BLaER1 (cell line): ENCODE results near the gene STS.

Experiments used
- H3K27ac ChIP-seq: shearing (Covaris generic); formaldehyde crosslinking; 2 replicates; pipeline ENCODE4 v1.8.1; 2022
- H3K27me3 ChIP-seq: shearing (Covaris generic); formaldehyde crosslinking; 2 replicates; pipeline ENCODE4 v1.8.1; 2022
- H3K36me3 ChIP-seq: shearing (Covaris generic); formaldehyde crosslinking; 2 replicates; pipeline ENCODE4 v1.8.1; 2022
- H3K4me1 ChIP-seq: shearing (Covaris generic); formaldehyde crosslinking; 2 replicates; pipeline ENCODE4 v1.8.1; 2022
- H3K4me2 ChIP-seq: shearing (Covaris generic); formaldehyde crosslinking; 2 replicates; pipeline ENCODE4 v1.8.1; 2022
- H3K4me3 ChIP-seq: shearing (Covaris generic); formaldehyde crosslinking; 2 replicates; pipeline ENCODE4 v1.8.1; 2022
- H3K9ac ChIP-seq: shearing (Covaris generic); formaldehyde crosslinking; 2 replicates; pipeline ENCODE4 v1.8.1; 2022
- H3K9me3 ChIP-seq: shearing (Covaris generic); formaldehyde crosslinking; 2 replicates; pipeline ENCODE4 v1.8.1; 2022
- H4K20me1 ChIP-seq: shearing (Covaris generic); formaldehyde crosslinking; 2 replicates; pipeline ENCODE4 v1.8.1; 2022
- Cebpa-rat ChIP-seq: shearing (Covaris generic); IDR thresholded peaks from 2 replicates; pipeline ENCODE4 v1.8.1; 2022

Gene STS

GRCh38 chrX:7147413-7147977 is at the start of gene STS:
Gene STS (plus strand): TSS chrX:7147712. CDS start chrX:7253200, 105,488 bp downstream.
- Histone ChIP-seq H3K4me2 (peak within 1 kb of the TSS; percentile 93), H3K27ac (peak within 1 kb of the TSS; percentile 99), H3K9ac (peak within 1 kb of the TSS; percentile 98), H3K4me3 (peak within 1 kb of the TSS; percentile 93), H4K20me1 (no peaks in the 10 kb centered on the region; the same call in 1 of the 2 replicates), H3K9me3 (peaks cover 2% of the 10 kb centered on the region), H3K36me3 (peaks cover 14% of the 10 kb centered on the region; the same call in 1 of the 2 replicates), H3K27me3 (no peaks in the 10 kb centered on the region), H3K4me1 (peaks cover 51% of the 10 kb centered on the region)
- TF ChIP-seq Cebpa-rat, result no peak

- Histone ChIP-seq H3K9ac (no peak overlapping the region), H3K9me3 (peaks cover 31% of the 10 kb centered on the region), H3K27me3 (no peaks in the 10 kb centered on the region), H4K20me1 (no peaks in the 10 kb centered on the region), H3K4me1 (peaks cover 20% of the 10 kb centered on the region), H3K4me2 (no peak overlapping the region), H3K27ac (no peak overlapping the region), H3K4me3 (no peak overlapping the region), H3K36me3 (peaks cover 85% of the 10 kb centered on the region)
- TF ChIP-seq Cebpa-rat, result no peak
These were observed 47.5 kb upstream of the STS start for GRCh38 chrX:7100022-7100421.

GRCh38 chrX:7102119-7102518 is 45.4 kb upstream of the STS start:
- no peaks in the 10 kb centered on the region for H3K27me3 ChIP-seq
- no peaks in the 10 kb centered on the region for H4K20me1 ChIP-seq
- H3K4me2 ChIP-seq, result no peak overlapping the region
- TF ChIP-seq Cebpa-rat, result no peak
- H3K4me1 ChIP-seq, result peaks cover 33% of the 10 kb centered on the region
- no peak overlapping the region for H3K27ac ChIP-seq
- H3K9me3 ChIP-seq, result peaks cover 19% of the 10 kb centered on the region
- H3K36me3 ChIP-seq, result peaks cover 75% of the 10 kb centered on the region
- H3K9ac ChIP-seq, result no peak overlapping the region
- H3K4me3 ChIP-seq, result no peak overlapping the region

- peaks cover 51% of the 10 kb centered on the region for H3K4me1 ChIP-seq
- peaks cover 19% of the 10 kb centered on the region for H3K9me3 ChIP-seq
- no peaks in the 10 kb centered on the region for H4K20me1 ChIP-seq
- H3K9ac ChIP-seq, result no peak overlapping the region
- TF ChIP-seq Cebpa-rat, result no peak
- H3K36me3 ChIP-seq, result peaks cover 34% of the 10 kb centered on the region
- peak overlapping the region; percentile 98 for H3K27ac ChIP-seq
- H3K27me3 ChIP-seq, result no peaks in the 10 kb centered on the region
- no peak overlapping the region for H3K4me3 ChIP-seq
- H3K4me2 ChIP-seq, result peak overlapping the region; percentile 89
These were observed 40.9 kb upstream of the STS start for GRCh38 chrX:7106649-7107048.

- Histone ChIP-seq H3K36me3 (peaks cover 37% of the 10 kb centered on the region), H3K9me3 (peaks cover 23% of the 10 kb centered on the region), H3K9ac (peak overlapping the region; percentile 91), H3K27me3 (no peaks in the 10 kb centered on the region), H3K27ac (peak overlapping the region; percentile 98), H3K4me1 (peaks cover 64% of the 10 kb centered on the region), H4K20me1 (no peaks in the 10 kb centered on the region), H3K4me3 (peak overlapping the region; percentile 62), H3K4me2 (peak overlapping the region; percentile 89)
- no peak for TF ChIP-seq Cebpa-rat
These were observed 39.5 kb upstream of the STS start for GRCh38 chrX:7108030-7108429.

- Histone ChIP-seq H3K4me2 (peak overlapping the region; percentile 89), H4K20me1 (no peaks in the 10 kb centered on the region), H3K4me1 (peaks cover 72% of the 10 kb centered on the region), H3K9ac (peak overlapping the region; percentile 91), H3K36me3 (peaks cover 37% of the 10 kb centered on the region), H3K9me3 (peaks cover 23% of the 10 kb centered on the region), H3K4me3 (peak overlapping the region; percentile 62), H3K27me3 (no peaks in the 10 kb centered on the region), H3K27ac (peak overlapping the region; percentile 98)
- no peak for TF ChIP-seq Cebpa-rat
These were observed 38.4 kb upstream of the STS start for GRCh38 chrX:7109049-7109531.

GRCh38 chrX:7109838-7110793 is 37.4 kb upstream of the STS start:
- Histone ChIP-seq H4K20me1 (no peaks in the 10 kb centered on the region), H3K27me3 (no peaks in the 10 kb centered on the region), H3K36me3 (peaks cover 36% of the 10 kb centered on the region), H3K4me2 (peak overlapping the region; percentile 89), H3K9me3 (peaks cover 24% of the 10 kb centered on the region), H3K4me1 (peaks cover 80% of the 10 kb centered on the region), H3K27ac (peak overlapping the region; percentile 98), H3K9ac (peak overlapping the region; percentile 91), H3K4me3 (peak overlapping the region; percentile 62)
- TF ChIP-seq Cebpa-rat, result no peak

GRCh38 chrX:7110821-7111276 is 36.7 kb upstream of the STS start:
- peak overlapping the region; percentile 89 for H3K4me2 ChIP-seq
- TF ChIP-seq Cebpa-rat, result no peak

GRCh38 chrX:7111518-7111917 is 36.0 kb upstream of the STS start:
- Histone ChIP-seq H3K4me3 (peak overlapping the region; percentile 61), H3K9me3 (peaks cover 35% of the 10 kb centered on the region), H3K9ac (peak overlapping the region; percentile 91), H3K4me2 (peak overlapping the region; percentile 89), H3K36me3 (peaks cover 39% of the 10 kb centered on the region), H3K4me1 (peaks cover 87% of the 10 kb centered on the region), H4K20me1 (no peaks in the 10 kb centered on the region), H3K27ac (peak overlapping the region; percentile 98), H3K27me3 (no peaks in the 10 kb centered on the region)
- TF ChIP-seq Cebpa-rat, result no peak

More at GRCh38 chrX:7110821-7111276, 36.7 kb upstream of the STS start:
- H3K27me3 ChIP-seq, result no peaks in the 10 kb centered on the region
- peak overlapping the region; percentile 61 for H3K4me3 ChIP-seq
- H3K27ac ChIP-seq, result peak overlapping the region; percentile 98
- peaks cover 28% of the 10 kb centered on the region for H3K9me3 ChIP-seq
- H4K20me1 ChIP-seq, result no peaks in the 10 kb centered on the region
- H3K36me3 ChIP-seq, result peaks cover 36% of the 10 kb centered on the region
- H3K4me1 ChIP-seq, result peaks cover 86% of the 10 kb centered on the region
- peak overlapping the region; percentile 91 for H3K9ac ChIP-seq
